Parathyroid adenoma (tissue), 2 donors: ENCODE measurements around the gene PAX8.

Experiments
- H2AFZ ChIP-seq: fragments of 300-600 bp; sonication (generic); one replicate; pipeline ENCODE4 v1.7.0; 2017; ENCODE audit warnings: antibody characterized with exemption, mild to moderate bottlenecking
- H3K27ac ChIP-seq: fragments of 300-600 bp; sonication (generic); one replicate; pipeline ENCODE4 v1.7.0; 2017
- H3K27me3 ChIP-seq: fragments of 300-600 bp; sonication (generic); one replicate; pipeline ENCODE4 v1.7.0; 2017; ENCODE audit warnings: low read length; ENCODE audit not compliant: control insufficient read depth, insufficient read depth
- H3K36me3 ChIP-seq: fragments of 300-600 bp; sonication (generic); one replicate; pipeline ENCODE4 v1.7.0; 2017; ENCODE audit warnings: low read length; ENCODE audit not compliant: control insufficient read depth, insufficient read depth
- H3K4me1 ChIP-seq: fragments of 300-600 bp; sonication (generic); one replicate; pipeline ENCODE4 v1.7.0; 2017; ENCODE audit warnings: control low read depth
- H3K4me2 ChIP-seq: fragments of 300-600 bp; sonication (generic); one replicate; pipeline ENCODE4 v1.7.0; 2017; ENCODE audit warnings: low read length
- H3K4me3 ChIP-seq: fragments of 300-600 bp; sonication (generic); one replicate; pipeline ENCODE4 v1.7.0; 2017; ENCODE audit warnings: low read depth, low read length
- H3K79me2 ChIP-seq: fragments of 300-600 bp; sonication (generic); one replicate; pipeline ENCODE4 v1.7.0; 2017; ENCODE audit warnings: control low read depth
- H3K9ac ChIP-seq: fragments of 300-600 bp; sonication (generic); one replicate; pipeline ENCODE4 v1.7.0; 2017; ENCODE audit warnings: mild to moderate bottlenecking
- H3K9me3 ChIP-seq: fragments of 300-600 bp; sonication (generic); one replicate; pipeline ENCODE4 v1.7.0; 2017; ENCODE audit warnings: low read length; ENCODE audit not compliant: control insufficient read depth
- TF ChIP-seq, protein P1 (sequence below): fragments of 300-600 bp; sonication (generic); IDR thresholded peaks from one replicate; pipeline ENCODE4 v1.7.0; 2017; ENCODE audit warnings: antibody characterized with exemption, mild to moderate bottlenecking
- donor health status: primary hyperparathyroidism.

PAX8 gene

DNA sequence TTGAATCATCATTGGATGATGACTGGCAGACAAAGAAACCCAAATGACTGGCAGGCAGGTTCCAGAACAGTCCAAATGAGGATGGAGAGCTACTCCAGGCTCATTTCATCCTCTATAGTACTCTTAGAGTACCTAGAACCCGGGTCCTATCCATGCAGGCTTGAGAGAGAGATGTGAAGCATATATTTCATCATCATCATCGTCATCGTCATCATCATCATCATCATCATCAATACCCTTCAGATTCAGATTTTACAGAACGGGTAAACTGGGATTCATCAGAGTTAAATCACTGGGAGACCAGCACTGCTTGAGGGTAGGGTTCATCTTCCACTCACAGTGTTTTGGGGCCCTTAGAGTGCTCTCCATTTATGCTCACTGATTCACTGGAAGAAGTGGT is 52.3 kb downstream of the PAX8 start:
- H3K27me3 ChIP-seq, result no peaks in the 10 kb centered on the region
- TF ChIP-seq, protein P1, sequence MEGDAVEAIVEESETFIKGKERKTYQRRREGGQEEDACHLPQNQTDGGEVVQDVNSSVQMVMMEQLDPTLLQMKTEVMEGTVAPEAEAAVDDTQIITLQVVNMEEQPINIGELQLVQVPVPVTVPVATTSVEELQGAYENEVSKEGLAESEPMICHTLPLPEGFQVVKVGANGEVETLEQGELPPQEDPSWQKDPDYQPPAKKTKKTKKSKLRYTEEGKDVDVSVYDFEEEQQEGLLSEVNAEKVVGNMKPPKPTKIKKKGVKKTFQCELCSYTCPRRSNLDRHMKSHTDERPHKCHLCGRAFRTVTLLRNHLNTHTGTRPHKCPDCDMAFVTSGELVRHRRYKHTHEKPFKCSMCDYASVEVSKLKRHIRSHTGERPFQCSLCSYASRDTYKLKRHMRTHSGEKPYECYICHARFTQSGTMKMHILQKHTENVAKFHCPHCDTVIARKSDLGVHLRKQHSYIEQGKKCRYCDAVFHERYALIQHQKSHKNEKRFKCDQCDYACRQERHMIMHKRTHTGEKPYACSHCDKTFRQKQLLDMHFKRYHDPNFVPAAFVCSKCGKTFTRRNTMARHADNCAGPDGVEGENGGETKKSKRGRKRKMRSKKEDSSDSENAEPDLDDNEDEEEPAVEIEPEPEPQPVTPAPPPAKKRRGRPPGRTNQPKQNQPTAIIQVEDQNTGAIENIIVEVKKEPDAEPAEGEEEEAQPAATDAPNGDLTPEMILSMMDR, result no peak
- H3K4me3 ChIP-seq, result peak overlapping the region; percentile 14
- H3K9me3 ChIP-seq, result no peaks in the 10 kb centered on the region
- H3K79me2 ChIP-seq, result no peaks in the 10 kb centered on the region
- H3K27ac ChIP-seq, result no peak overlapping the region
- H3K4me2 ChIP-seq, result peak overlapping the region; percentile 53
- H3K36me3 ChIP-seq, result no peaks in the 10 kb centered on the region
- no peak overlapping the region for H3K9ac ChIP-seq
- H3K4me1 ChIP-seq, result peaks cover 22% of the 10 kb centered on the region
- no peak overlapping the region for H2AFZ ChIP-seq

DNA sequence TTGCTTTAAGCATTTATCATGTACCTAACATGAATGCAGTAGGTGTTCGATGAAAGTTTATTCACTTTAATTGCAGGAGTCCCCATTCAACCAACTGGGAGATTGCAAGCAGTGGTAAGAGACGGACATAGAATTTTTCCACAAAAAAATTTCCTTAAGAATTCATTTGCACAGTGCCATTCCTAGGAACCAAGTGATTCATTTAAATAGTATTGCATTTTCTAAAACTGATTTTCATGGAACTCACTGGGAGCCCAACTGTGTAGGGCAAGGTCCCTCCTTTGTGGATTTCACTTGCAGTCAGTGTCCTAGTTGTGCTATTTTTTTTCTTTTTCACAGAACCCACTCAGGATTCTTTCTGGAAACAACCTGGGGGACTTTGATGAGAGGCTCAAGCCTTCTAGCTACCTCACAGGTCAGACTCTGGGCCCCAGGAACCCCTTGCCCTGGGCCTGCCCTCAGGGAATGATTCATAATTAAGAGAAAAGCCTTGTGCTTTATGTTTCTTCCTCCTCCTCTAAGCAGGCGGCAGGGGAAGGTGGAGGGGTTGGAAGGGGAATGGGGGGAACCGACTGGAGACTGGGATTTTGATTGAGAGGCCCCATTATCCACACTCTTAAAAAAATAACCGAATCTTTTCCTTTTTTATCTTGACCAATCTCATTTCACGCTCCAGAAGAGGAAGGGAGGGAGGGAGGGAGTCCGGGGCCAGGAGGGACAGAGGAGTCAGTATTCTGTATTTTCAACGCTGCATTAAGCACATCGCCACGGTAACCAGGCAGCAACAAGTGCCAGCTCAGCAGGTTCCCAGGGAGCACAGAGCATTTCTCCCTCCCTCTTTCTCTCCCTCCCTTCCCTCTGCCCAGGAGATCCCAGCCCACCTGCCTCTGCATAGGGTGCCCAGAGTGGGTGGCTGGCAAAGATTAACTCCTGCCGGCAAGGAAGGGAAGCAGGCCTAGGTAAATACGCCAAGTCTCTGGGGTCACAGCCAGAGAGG is 53.2 kb downstream of the PAX8 start:
- no peaks in the 10 kb centered on the region for H3K27me3 ChIP-seq
- TF ChIP-seq, protein P1, result no peak
- H2AFZ ChIP-seq, result peak overlapping the region; percentile 43
- H3K4me1 ChIP-seq, result peaks cover 22% of the 10 kb centered on the region
- no peak overlapping the region for H3K9ac ChIP-seq
- H3K9me3 ChIP-seq, result no peaks in the 10 kb centered on the region
- H3K4me2 ChIP-seq, result peak overlapping the region; percentile 57
- no peak overlapping the region for H3K27ac ChIP-seq
- no peaks in the 10 kb centered on the region for H3K36me3 ChIP-seq
- no peaks in the 10 kb centered on the region for H3K79me2 ChIP-seq
- H3K4me3 ChIP-seq, result peak overlapping the region; percentile 14

DNA sequence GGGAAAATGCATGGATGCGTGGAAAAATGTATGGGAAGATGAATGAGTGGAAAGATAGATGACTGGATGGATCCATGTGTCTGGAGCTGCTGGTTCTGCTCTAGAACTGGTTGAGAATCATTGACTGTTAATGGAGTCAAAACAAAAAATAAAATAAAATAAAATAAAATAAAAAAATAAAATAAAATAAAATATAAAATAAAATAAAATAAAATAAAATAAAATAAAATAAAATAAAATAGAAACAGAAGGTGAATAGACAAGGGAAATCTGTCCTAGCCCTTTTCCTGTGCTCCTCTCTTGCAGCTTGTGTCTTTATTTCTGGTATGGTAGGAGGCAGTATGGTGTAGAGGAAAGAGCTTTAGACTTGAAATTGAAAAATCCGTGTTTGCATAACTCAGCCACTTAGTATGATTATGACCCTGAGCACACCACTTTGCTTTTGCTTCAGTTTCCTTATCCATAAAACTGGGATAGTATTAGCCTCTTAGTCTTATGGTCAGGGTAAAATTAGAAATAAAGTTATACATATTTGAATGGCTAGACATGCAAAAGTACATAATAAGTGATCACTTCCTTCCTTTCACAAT is 54.0 kb downstream of the PAX8 start:
- Histone ChIP-seq H3K36me3 (no peaks in the 10 kb centered on the region), H3K4me1 (peaks cover 22% of the 10 kb centered on the region), H3K27ac (no peak overlapping the region), H3K27me3 (no peaks in the 10 kb centered on the region), H3K4me3 (no peak overlapping the region), H2AFZ (no peak overlapping the region), H3K79me2 (no peaks in the 10 kb centered on the region), H3K9ac (no peak overlapping the region), H3K9me3 (no peaks in the 10 kb centered on the region), H3K4me2 (no peak overlapping the region)
- TF ChIP-seq, protein P1, result no peak

DNA sequence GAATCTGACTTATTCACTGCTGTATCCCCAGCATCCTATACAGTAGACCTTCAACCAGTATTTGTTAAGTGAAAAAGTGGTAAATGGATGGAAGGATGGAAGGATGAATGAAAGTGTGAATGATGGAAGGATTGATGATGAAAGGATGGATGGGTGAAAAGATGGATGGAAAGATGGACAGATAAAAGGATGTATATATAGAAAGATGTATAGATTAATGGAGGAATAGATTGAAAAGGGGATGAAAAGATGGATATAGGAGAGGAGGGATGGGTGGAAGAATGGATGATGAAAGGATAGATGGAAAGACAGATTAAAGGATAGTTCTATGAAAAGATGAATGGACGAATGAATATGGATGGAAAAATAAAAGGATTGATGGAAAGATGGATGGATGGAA is 54.9 kb downstream of the PAX8 start:
- Histone ChIP-seq H3K9ac (no peak overlapping the region), H3K36me3 (no peaks in the 10 kb centered on the region), H3K9me3 (no peaks in the 10 kb centered on the region), H3K27me3 (no peaks in the 10 kb centered on the region), H3K4me3 (no peak overlapping the region), H3K4me2 (no peak overlapping the region), H3K27ac (no peak overlapping the region), H2AFZ (no peak overlapping the region), H3K79me2 (no peaks in the 10 kb centered on the region), H3K4me1 (peaks cover 22% of the 10 kb centered on the region)
- TF ChIP-seq, protein P1, result no peak
